HUES48 (cell line): ENCODE results near the gene ATG7.

Experiments used
- H3K27ac ChIP-seq: one replicate; pipeline ENCODE4 v1.7.0; 2013; ENCODE audit warnings: low read depth, low read length, inconsistent platforms
- H3K27me3 ChIP-seq: 2 replicates; pipeline ENCODE4 v1.6.1; 2013; ENCODE audit warnings: mild to moderate bottlenecking, low read length; ENCODE audit not compliant: control insufficient read depth, insufficient read depth
- H3K36me3 ChIP-seq: 2 replicates; pipeline ENCODE4 v1.6.1; 2013; ENCODE audit warnings: low read length; ENCODE audit not compliant: control insufficient read depth, insufficient read depth
- H3K4me1 ChIP-seq: 2 replicates; pipeline ENCODE4 v1.6.1; 2013; ENCODE audit warnings: mild to moderate bottlenecking, low read length; ENCODE audit not compliant: control insufficient read depth, insufficient read depth
- H3K4me3 ChIP-seq: 2 replicates; pipeline ENCODE4 v1.5.1; 2013; ENCODE audit warnings: mild to moderate bottlenecking, low read depth, low read length
- H3K9ac ChIP-seq: 2 replicates; pipeline ENCODE4 v1.6.1; 2013; ENCODE audit warnings: mild to moderate bottlenecking, low read depth, low read length, moderate library complexity
- H3K9me3 ChIP-seq: 2 replicates; pipeline ENCODE4 v1.6.1; 2013; ENCODE audit warnings: low read length; ENCODE audit not compliant: control insufficient read depth, insufficient read depth

ATG7 gene

DNA sequence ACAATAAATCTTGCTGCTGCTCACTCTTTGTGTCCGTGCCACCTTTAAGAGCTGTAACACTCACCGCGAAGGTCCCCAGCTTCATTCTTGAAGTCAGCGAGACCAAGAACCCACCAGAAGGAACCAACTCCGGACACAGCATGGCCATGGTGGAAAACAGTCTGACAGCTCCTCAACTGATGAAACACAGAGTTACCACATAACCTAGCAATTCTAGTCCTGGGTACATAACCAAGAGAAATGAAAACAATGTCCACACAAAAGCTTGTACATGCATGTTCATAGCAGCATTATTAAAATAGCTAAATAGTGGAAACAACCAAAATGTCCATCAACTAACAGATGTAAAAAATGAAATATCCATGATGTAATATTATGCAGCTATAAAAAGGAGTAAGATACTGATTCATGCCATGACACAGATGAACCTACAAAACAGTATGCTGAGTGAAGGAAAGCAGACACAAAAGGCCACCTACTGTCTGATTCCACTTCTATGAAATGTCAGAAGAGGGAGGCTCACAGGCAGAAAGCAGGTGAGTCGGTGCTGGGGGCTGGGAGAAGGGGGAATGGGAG is 334.8 kb downstream of the ATG7 start:
- Histone ChIP-seq H3K9me3 (no peaks in the 10 kb centered on the region), H3K4me3 (no peak overlapping the region), H3K4me1 (peaks cover 64% of the 10 kb centered on the region), H3K27ac (no peak overlapping the region), H3K9ac (no peak overlapping the region), H3K27me3 (no peaks in the 10 kb centered on the region), H3K36me3 (no peaks in the 10 kb centered on the region)
